Stimulated activated CD8-positive, alpha-beta memory T cell treated with anti-CD3 and anti-CD28 coated beads, Interleukin-4, amount 100 ng/mL, for 4 hours (primary cell): ENCODE results near the gene ERP44.
"Not testable (repeated sequence)": the region's sequence is repeated elsewhere in the genome, so short reads cannot be mapped to it uniquely, and the experiment has no call there.

ENCODE experiments used
- DNase-seq, 2 donors: peaks; one replicate each; pipeline ENCODE4 v3.0.0-alpha.2; 2020; ENCODE audit warnings: low read depth in 2 of 2, low spot score in 1 of 2

Gene ERP44

GRCh38 chr9:100070104-100071041 is 28.4 kb downstream of the ERP44 start:
- DNase-seq: no peak

- DNase-seq: not testable (repeated sequence)
Measured at GRCh38 chr9:100069068-100069467, 29.7 kb downstream of the ERP44 start.

GRCh38 chr9:100067990-100068389 is 30.8 kb downstream of the ERP44 start:
- DNase-seq: not testable (repeated sequence)

GRCh38 chr9:100066539-100066938 is 32.3 kb downstream of the ERP44 start:
- no peak for DNase-seq

DNA sequence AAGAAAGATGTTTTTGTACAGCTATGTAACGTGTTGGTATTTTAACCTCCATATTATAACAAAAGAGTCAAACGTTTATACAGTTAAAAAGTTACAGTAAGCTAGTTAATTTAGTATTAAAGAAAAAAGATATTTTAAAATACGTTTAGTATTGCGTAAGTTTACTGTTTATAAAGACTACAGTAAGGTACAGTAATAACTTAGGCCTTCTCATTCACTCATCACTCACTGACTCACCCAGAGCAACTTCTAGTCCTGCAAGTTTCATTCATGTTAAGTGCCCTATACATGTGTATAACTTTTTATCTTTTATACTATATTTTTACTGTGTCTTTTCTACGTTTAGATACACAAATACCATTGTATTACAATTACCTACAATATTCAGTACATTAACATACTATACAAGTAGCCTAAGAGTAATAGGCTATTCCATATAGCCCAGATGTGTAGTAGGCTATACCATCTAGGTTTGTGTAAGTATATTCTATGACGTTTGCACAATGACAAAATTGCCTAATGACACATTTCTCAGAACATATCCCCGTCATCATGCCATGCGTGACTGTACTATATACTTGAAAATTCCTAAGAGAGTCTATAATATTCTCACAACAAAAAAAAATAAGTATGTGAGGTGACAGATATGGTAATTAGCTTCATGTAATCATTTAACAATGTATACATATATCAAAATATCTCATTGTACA is 33.8 kb downstream of the ERP44 start:
- no peak for DNase-seq

DNA sequence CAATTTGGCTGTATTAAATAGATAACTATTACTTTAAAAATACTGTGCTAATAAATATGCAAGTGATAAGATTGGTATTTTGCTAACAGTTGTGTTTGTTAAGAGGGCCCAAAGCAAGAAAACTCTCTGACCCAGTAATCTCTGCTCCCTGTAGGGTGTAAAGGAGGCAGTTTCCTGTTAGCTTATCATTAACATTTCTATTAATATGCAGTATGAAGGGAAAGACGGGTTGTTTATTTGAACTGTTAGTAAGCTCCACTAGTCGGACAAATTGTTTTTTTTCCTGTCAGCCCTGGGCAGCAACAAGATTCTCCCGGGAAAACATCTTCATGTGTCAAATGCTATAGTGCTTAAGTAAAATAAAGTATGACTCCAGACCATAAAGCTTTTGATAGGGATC is 35.6 kb downstream of the ERP44 start:
- no peak for DNase-seq

DNA sequence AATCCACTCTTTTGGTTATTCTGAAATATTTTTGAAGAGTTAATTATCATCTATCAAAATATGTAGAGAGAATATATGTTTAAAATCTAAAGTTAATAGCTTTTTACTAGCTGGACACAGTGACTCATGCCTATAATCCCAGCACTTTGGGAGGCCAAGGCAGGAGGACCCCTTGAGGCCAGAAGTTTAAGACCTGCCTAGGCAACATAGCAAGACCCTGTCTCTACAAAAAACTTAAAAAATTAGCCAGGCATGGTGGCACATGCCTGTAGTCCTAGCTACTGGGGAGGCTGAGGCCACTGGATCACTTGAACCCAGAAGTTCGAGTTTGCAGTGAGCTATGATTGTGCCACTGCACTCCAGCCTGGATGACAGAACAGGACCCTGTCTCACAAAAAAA is 36.1 kb downstream of the ERP44 start:
- DNase-seq: not testable (repeated sequence)

DNA sequence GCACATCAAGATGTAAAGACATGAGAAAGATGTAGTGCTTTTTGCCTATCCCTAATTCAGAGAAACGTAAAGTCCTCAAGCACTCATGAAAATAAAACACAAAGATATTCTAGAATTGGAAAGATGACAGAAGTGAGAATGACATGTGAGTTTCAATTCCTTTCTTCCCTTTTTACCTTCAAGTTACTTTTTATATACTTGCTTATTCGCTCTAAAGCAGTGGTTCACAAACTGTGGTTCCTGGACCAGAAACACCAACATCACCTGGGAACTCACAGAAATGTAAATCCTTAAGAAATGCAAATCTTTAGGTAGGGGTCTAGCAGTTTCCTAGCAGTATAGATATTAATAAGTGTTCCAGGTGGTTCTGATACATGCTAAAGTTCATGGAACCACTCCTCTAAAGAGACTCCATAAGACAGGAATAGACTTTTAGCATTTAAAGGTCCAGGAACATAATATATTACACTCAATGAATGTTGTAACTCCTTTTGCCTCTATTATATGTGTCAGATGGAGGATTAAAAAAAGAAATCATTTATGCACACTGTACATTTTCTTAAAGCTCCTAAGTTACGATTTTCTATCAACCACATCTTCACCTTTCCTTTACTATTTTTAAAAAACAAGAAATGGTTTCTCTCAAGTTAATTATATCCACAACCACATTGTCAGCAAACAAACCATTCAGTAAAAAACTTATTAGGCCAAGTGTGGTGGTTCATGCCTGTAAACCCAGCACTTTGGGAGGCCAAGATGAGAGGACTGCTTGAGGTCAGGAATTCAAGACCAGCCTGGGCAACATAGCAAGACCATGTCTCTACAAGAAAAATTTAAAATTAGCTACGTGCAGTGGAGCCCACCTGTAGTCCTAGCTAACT is 39.9 kb downstream of the ERP44 start:
- no peak for DNase-seq

- DNase-seq: no peak
Measured at GRCh38 chr9:100057624-100058023, 41.2 kb downstream of the ERP44 start.

DNA sequence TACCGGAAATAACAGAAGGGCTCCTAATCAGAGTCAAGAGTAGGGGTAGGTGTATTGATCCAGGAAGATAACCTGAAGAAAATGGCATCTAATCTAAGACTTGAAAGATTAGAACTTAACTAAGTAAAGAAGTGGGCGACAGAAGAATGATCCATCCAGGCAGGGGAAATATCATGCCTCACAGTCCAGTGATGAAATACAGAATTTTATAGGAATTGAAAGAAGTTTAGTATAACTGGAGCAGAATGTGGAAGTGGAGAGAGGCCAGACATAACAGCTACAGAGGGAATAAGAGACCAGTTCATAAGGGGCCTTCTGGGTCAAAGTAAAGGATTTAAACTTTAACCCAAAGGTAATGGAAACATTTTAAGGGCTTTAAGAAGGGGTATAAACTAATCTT is 42.2 kb downstream of the ERP44 start:
- DNase-seq: no peak

- DNase-seq: no peak
Measured at GRCh38 chr9:100052375-100052774, 46.4 kb downstream of the ERP44 start.

GRCh38 chr9:100049551-100049950 is 49.2 kb downstream of the ERP44 start:
- DNase-seq: no peak

GRCh38 chr9:100038472-100038871 is 60.3 kb downstream of the ERP44 start:
- DNase-seq: no peak

- DNase-seq: no peak
Measured at GRCh38 chr9:100033877-100034551, 64.8 kb downstream of the ERP44 start.

DNA sequence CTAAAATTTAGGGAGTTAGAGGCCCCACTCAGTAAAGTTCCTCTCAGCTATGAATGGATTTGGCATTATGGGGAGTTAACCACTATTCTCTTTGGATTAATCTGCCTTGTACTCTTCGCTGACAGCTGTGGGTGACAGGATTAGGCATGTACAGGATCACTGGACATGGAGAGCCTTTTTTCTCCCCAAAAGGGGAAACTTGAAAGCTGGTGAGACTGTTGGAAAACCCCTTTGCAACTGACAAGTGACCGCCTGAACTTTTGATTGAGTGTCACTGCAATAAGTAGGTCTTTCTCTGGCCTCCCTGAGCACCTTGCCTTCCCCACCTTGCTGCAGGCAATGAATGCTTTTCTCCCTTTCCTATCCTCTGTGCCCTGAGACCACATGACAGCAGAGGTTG is 68.3 kb downstream of the ERP44 start:
- DNase-seq: no peak

GRCh38 chr9:100029251-100029650 is 69.5 kb downstream of the ERP44 start:
- no peak for DNase-seq

- DNase-seq: peak; percentile 10 to 49
Measured at GRCh38 chr9:100028201-100028784, 70.5 kb downstream of the ERP44 start.

GRCh38 chr9:100027543-100027942 is 71.3 kb downstream of the ERP44 start:
- DNase-seq: no peak

GRCh38 chr9:100021931-100022330 is 76.9 kb downstream of the ERP44 start:
- no peak for DNase-seq

GRCh38 chr9:100020121-100020795 is 78.5 kb downstream of the ERP44 start:
- no peak for DNase-seq
